Stimulated activated CD4-positive, alpha-beta T cell treated with anti-CD3 and anti-CD28 coated beads, TNF-alpha, amount 100 ng/mL, for 4 hours (primary cell): ENCODE data around the gene XYLT1.
"Not testable (repeated sequence)": the region's sequence is repeated elsewhere in the genome, so short reads cannot be mapped to it uniquely, and the experiment has no call there.

Source experiments
- DNase-seq, 3 experiments: peaks; one replicate each; pipeline ENCODE4 v3.0.0-alpha.2; 2020; ENCODE audit warnings: low read depth in 3 of 3

XYLT1 gene

DNA sequence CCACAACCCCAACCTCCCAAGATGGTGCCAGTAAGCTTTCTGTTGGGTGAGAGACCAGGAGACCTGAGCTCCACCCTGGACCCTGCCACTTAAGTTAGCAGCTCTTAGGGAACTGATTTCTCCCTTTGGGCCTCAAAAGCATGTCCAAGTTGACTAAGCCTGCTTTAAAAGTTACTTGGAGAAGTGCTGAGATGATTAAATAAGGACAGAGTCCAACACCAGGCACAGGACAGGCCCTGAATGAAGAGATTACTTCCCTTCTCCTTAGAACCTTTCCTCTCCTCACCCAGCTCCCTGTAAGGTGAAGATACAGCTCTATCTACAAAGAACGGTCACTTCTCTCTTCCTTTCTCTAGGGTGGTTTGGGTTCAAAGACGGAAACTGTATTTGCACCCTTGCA, 162.6 kb downstream of the XYLT1 start:
- no peak for DNase-seq

GRCh38 chr16:17307504-17307903, 163.3 kb downstream of the XYLT1 start:
- no peak for DNase-seq

DNA sequence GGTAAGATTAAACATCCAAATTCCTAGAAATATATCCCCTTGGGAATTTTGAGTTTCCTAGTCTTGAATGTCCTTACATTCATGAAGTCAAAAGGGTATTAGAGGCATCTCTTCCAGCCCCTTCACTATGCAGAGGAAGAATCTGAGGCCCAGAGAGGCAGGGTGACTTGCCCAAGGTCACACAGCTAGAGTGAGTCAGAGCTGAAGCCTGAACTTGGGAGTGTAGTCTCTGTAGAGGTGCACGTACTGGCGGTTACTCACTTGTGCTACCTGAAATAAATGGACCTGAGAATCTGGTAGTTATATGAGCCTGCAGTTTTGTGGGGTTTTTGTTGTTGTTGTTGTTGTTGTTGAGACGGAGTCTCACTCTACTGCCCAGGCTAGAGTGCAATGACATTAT, 164.0 kb downstream of the XYLT1 start:
- no peak for DNase-seq

DNA sequence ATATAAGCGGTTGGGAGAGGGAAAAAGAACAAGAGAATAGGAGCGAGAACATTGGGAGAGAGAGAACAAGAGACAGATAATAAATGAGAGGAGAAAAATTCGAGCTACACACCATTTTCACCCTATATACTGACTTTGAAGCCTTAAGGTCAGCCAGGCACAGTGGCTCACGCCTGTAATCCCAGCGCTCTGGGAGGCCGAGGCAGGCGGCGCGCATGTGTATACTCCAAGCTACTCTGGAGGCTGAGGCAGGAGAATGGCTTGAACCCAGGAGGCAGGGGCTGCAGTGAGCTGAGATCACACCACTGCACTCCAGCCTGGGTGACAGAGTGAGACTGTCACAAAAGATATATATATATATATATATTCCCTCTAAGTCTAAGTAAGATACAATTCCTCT, 164.5 kb downstream of the XYLT1 start:
- not testable (repeated sequence) for DNase-seq

GRCh38 chr16:17305694-17306093, 165.1 kb downstream of the XYLT1 start:
- DNase-seq, result peak in 2 of 3 experiments; percentile 2 to 16

- no peak for DNase-seq
These were observed 166.2 kb downstream of the XYLT1 start for GRCh38 chr16:17304491-17305119.

DNA sequence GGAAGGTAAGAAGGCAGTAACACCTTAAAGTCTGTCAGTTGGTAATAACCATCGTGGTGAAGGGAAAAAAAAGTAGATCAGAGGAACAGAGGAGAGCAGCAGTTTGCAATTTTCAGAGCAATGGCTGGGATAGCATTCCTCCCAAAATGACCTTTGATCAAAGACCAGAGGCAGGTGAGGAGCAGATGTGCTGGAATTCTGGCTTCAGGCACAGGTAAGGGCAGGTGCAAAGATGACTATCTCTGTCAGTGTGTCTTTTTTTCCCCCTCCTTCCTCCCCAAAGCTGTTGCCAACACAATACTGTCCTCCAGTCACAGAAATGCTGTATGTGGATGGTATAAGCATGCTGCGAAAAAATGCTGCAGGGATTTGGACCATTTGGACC, 166.7 kb downstream of the XYLT1 start:
- DNase-seq, result no peak

DNA sequence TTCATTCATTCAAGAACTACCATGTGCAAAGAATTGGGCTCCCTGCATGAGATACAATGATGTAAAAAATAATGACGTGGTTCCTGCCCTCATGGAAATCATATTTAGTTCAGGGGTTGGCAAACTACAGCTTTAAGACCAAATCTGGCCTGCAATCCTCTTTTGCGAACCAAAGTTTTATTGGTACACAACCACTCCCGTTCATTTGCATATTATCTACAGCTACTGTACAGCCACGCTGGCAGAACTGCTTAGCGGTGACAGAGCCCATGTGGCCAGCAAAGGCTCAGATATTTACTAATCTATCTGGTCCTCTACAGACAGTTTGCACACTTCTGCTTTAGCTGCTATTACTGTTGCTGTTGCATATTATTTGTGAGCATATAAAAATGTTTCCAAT, 167.7 kb downstream of the XYLT1 start:
- no peak for DNase-seq

DNA sequence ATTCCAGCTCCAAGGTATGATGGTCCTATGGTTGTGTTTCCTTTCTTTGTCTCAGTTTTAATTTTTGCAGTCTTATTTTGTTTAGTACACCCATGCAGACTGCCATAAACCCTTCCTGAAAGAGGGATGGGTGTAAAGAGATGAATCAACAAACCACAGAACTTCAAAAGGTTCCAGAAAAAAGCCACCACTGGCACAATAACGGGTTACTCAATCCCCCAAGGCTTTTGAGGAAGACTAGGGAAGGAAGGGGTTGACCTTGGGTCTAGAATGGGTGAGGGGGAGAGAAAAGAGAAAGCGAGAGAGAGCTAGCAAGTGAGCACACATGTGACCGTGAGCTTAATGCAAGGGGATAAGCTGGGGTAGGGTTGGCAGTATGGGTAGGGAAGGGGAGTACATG, 168.1 kb downstream of the XYLT1 start:
- no peak for DNase-seq

DNA sequence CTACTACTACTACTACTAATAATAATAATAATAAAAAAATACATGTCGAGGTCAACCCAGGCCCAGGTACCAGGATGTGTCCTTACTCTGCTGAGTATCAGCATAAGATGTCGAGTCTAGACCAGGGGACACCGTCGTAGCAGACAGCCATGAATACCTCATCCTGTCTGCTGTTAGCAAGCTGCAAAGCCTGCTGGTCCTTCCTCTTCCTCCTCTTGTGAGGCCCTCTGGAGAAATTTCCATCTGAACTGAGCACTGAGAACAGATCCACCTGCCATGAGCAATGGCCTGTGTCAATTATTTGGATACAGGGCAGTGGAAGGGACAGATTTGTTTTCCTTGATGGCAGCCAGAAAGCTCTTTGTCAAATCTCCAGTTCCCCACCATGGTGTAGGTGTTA, 168.5 kb downstream of the XYLT1 start:
- DNase-seq, result no peak

GRCh38 chr16:17301593-17302135, 169.1 kb downstream of the XYLT1 start:
- no peak for DNase-seq

GRCh38 chr16:17301184-17301583, 169.6 kb downstream of the XYLT1 start:
- DNase-seq, result no peak

- DNase-seq, result no peak
These were observed 171.0 kb downstream of the XYLT1 start for GRCh38 chr16:17299790-17300189.

DNA sequence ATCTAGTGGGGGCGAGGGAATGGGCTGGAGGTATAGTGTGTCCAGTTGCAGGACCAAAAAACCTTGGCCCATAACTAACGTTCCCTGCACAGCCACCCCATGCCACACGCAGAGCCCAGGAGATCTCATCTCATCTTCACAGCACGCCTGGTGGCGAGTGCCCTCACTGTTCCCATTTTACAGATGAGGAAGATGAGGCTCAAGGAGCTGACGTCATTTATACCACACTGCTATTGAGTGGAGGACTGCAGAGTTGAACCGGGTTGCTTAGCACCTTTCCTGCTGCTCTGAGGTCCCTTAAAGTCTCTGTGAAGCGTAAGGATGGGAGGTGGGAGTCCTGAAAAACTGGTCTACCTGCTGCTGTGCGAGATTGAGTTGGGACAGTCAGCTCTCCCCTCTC, 172.5 kb downstream of the XYLT1 start:
- DNase-seq, result no peak

GRCh38 chr16:17296431-17296830, 174.3 kb downstream of the XYLT1 start:
- no peak for DNase-seq

- DNase-seq, result no peak
These were observed 174.8 kb downstream of the XYLT1 start for GRCh38 chr16:17295948-17296347.

DNA sequence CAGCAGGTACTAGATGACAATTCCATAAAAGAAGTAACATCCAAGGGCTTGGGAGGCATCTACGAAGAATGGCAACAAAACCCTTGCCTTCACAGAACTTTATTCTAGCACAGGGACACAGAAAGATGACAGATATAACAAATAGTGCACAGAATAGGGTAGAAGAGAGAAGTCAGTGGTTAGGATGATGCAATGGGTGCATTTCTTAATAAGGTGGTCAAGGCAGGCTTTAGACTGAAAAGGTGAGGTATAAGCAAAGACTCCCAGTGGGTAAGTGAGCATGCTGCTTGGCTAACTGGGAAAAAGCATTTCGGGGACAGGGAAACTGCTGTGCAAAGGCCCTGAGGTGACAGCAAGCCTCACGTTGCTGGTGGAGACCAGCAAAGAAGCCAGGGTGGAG, 175.9 kb downstream of the XYLT1 start:
- DNase-seq, result no peak

DNA sequence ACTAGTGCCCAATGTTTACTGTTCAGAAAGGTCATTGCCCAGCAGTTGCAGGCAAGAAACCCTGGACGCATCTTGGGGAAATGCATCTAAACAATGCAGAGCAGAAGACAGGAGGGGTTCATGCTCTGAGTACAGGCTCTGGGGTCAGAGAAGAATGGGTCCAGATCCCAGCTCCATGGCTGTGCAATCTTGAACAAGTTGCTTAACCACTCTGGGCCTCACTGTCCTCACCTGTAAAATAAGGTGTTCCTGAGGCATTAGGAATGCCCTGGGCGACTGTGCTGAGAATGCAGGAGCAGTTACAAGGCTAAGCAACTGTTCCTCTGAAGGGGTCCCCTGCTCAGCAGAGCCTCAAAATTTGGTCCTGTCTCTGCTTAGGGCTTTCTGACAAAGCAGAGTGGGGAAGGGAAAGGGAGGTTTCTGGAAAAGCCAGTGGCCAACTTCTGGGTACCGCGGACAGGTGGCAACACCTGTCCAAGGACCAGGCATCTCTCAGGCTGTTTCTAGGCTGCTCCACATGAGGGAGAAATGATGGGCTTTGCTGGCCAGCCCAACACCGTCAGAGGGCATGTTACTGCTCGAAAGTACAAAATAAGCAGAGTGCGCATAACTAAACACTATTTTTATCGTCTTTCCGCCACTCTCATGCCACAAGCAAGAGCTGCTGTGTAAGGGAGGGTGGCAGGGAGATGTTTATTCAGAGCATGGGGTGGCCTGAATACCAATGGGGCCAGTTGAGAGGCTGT, 176.8 kb downstream of the XYLT1 start:
- DNase-seq, result no peak

DNA sequence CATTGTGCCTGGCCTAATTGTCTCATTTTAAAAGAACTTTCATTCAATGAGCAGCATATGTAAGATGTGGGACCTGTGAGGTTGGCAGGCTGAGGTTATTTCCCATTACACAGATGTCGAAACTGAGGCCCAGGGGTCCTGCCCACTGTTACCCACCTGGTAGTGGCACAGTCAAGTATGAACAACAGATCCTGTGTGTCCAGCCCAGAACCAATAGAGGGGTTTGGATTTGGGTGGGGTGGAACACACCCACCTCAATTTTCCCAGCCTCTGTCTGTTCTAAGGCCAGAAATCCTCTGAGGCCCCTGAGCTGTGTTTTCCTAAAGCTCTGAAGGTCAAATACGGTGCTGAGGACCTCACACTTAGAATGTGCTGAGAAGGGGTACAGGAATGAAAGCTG, 179.5 kb downstream of the XYLT1 start:
- no peak for DNase-seq

- DNase-seq, result no peak
These were observed 180.8 kb downstream of the XYLT1 start for GRCh38 chr16:17289674-17290635.

GRCh38 chr16:17289050-17289449, 181.7 kb downstream of the XYLT1 start:
- no peak for DNase-seq

- DNase-seq, result no peak
These were observed 183.5 kb downstream of the XYLT1 start for GRCh38 chr16:17287166-17287800.
